ENCODE measurements around the gene STYXL1.

DNA sequence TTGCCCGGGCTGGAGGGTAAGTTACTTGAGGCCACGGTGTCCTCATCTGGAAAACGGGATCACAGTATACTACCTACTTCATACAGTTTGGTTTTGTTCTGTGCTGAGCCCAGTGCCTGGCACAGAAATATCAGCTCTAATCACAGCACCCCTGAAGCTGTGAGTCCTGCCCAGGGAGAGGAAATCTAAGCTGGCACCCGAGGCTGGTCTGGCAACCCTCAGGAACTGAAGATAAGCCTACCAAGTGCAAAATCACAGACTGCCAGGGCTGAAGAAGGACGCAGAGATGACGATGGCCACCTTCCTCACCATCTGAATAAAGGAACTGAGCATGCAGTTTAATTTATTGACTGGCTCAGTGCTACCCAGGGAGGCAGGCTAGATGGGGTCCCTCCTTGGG lies 45.7 kb downstream of the STYXL1 start:
- TF ChIP-seq EZH2 (IDR thresholded peaks at IDR 0.05; ENCODE audit: low read depth, unreplicated experiment), result no peak
- TF ChIP-seq, protein P1, sequence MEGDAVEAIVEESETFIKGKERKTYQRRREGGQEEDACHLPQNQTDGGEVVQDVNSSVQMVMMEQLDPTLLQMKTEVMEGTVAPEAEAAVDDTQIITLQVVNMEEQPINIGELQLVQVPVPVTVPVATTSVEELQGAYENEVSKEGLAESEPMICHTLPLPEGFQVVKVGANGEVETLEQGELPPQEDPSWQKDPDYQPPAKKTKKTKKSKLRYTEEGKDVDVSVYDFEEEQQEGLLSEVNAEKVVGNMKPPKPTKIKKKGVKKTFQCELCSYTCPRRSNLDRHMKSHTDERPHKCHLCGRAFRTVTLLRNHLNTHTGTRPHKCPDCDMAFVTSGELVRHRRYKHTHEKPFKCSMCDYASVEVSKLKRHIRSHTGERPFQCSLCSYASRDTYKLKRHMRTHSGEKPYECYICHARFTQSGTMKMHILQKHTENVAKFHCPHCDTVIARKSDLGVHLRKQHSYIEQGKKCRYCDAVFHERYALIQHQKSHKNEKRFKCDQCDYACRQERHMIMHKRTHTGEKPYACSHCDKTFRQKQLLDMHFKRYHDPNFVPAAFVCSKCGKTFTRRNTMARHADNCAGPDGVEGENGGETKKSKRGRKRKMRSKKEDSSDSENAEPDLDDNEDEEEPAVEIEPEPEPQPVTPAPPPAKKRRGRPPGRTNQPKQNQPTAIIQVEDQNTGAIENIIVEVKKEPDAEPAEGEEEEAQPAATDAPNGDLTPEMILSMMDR (conservative IDR thresholded peaks at IDR 0.05; ENCODE audit: low read depth in 2 of 2), result no peak
- no peak for TF ChIP-seq POLR2AphosphoS5 (IDR thresholded peaks at IDR 0.05; ENCODE audit: low read depth)
- TF ChIP-seq, protein P2, sequence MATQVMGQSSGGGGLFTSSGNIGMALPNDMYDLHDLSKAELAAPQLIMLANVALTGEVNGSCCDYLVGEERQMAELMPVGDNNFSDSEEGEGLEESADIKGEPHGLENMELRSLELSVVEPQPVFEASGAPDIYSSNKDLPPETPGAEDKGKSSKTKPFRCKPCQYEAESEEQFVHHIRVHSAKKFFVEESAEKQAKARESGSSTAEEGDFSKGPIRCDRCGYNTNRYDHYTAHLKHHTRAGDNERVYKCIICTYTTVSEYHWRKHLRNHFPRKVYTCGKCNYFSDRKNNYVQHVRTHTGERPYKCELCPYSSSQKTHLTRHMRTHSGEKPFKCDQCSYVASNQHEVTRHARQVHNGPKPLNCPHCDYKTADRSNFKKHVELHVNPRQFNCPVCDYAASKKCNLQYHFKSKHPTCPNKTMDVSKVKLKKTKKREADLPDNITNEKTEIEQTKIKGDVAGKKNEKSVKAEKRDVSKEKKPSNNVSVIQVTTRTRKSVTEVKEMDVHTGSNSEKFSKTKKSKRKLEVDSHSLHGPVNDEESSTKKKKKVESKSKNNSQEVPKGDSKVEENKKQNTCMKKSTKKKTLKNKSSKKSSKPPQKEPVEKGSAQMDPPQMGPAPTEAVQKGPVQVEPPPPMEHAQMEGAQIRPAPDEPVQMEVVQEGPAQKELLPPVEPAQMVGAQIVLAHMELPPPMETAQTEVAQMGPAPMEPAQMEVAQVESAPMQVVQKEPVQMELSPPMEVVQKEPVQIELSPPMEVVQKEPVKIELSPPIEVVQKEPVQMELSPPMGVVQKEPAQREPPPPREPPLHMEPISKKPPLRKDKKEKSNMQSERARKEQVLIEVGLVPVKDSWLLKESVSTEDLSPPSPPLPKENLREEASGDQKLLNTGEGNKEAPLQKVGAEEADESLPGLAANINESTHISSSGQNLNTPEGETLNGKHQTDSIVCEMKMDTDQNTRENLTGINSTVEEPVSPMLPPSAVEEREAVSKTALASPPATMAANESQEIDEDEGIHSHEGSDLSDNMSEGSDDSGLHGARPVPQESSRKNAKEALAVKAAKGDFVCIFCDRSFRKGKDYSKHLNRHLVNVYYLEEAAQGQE (IDR thresholded peaks at IDR 0.05; ENCODE audit: unreplicated experiment), result no peak
- TF ChIP-seq STAT1 (IDR thresholded peaks at IDR 0.05; ENCODE audit: unreplicated experiment), result no peak
- TF ChIP-seq EZH2phosphoT487 (IDR thresholded peaks at IDR 0.05; ENCODE audit: unreplicated experiment), result no peak
- no peak for TF ChIP-seq ZNF331 (CRISPR knock-in tag; IDR thresholded peaks at IDR 0.05; ENCODE audit: low read depth)
- TF ChIP-seq CREB1 (CRISPR knock-in tag; IDR thresholded peaks at IDR 0.05; ENCODE audit: low read depth), result no peak
- TF ChIP-seq JUNB (IDR thresholded peaks at IDR 0.05; ENCODE audit: unreplicated experiment), result no peak
- no peak for TF ChIP-seq NANOG (IDR thresholded peaks at IDR 0.05; ENCODE audit: borderline replicate concordance)
- TF ChIP-seq, protein P3, sequence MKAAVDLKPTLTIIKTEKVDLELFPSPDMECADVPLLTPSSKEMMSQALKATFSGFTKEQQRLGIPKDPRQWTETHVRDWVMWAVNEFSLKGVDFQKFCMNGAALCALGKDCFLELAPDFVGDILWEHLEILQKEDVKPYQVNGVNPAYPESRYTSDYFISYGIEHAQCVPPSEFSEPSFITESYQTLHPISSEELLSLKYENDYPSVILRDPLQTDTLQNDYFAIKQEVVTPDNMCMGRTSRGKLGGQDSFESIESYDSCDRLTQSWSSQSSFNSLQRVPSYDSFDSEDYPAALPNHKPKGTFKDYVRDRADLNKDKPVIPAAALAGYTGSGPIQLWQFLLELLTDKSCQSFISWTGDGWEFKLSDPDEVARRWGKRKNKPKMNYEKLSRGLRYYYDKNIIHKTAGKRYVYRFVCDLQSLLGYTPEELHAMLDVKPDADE (IDR thresholded peaks at IDR 0.05), result no peak
- no peak for TF ChIP-seq ZNF114 (CRISPR knock-in tag; IDR thresholded peaks at IDR 0.05)

Measured in GM23338 (cell line).